Measurements from ENCODE around the gene TCF4.

- TF ChIP-seq POLR2AphosphoS5 (IDR thresholded peaks at IDR 0.05) (no peak), CTCF (IDR thresholded peaks at IDR 0.05) (no peak), POLR2A (IDR thresholded peaks at IDR 0.05) (no peak)
These were observed 48.8 kb downstream of the TCF4 start for GRCh38 chr18:55539240-55539639.

Data from upper lobe of left lung (tissue), 4 donors.